Fibroblast of the aortic adventitia (primary cell): Measurements from ENCODE around the gene VDR. TPM values are rescaled to one million over a fixed set of nuclear protein-coding genes. Genes with fewer than 3 reads are reported as not detected.

Experiments used
- DNase-seq: peaks from one replicate; pipeline ENCODE4 v3.0.0-alpha.2; 2010; ENCODE audit warnings: low read depth
- H3K4me3 ChIP-seq: 2 replicates; pipeline ENCODE4 v1.5.1; 2011; ENCODE audit warnings: low read depth, mild to moderate bottlenecking, control low read depth, low read length, moderate library complexity
- CTCF ChIP-seq: IDR thresholded peaks from 2 replicates; pipeline ENCODE4 v1.5.1; 2011; ENCODE audit warnings: mild to moderate bottlenecking, low read length, control low read depth, inconsistent platforms; ENCODE audit not compliant: insufficient read depth
- total RNA-seq: library from RNA; depleted of rRNA; stranded (reverse); fragments of >200 nt; gene quantifications from 2 replicates; pipeline ENCODE4 v1.2.3, GENCODE V29; 2012; ENCODE audit warnings: low replicate concordance

Gene VDR
- total RNA-seq, 1 donor = 12.5 TPM

- H3K4me3 ChIP-seq = no peak overlapping the region
- DNase-seq = no peak
- TF ChIP-seq CTCF = no peak
Observed at GRCh38 chr12:47882781-47883546, 21.8 kb downstream of the VDR start.

GRCh38 chr12:47881826-47882427, 22.9 kb downstream of the VDR start:
- H3K4me3 ChIP-seq = no peak overlapping the region
- DNase-seq = peak; percentile 99
- no peak for TF ChIP-seq CTCF

GRCh38 chr12:47881051-47881450, 23.7 kb downstream of the VDR start:
- TF ChIP-seq CTCF = no peak
- no peak for DNase-seq
- no peak overlapping the region for H3K4me3 ChIP-seq

- TF ChIP-seq CTCF = no peak
- no peak for DNase-seq
- H3K4me3 ChIP-seq = no peak overlapping the region
Observed at GRCh38 chr12:47878918-47879481, 25.8 kb downstream of the VDR start.

GRCh38 chr12:47878293-47878917, 26.4 kb downstream of the VDR start:
- TF ChIP-seq CTCF = no peak
- no peak for DNase-seq
- no peak overlapping the region for H3K4me3 ChIP-seq

GRCh38 chr12:47877081-47877480, 27.7 kb downstream of the VDR start:
- no peak overlapping the region for H3K4me3 ChIP-seq
- DNase-seq = no peak
- no peak for TF ChIP-seq CTCF
